A549 (cell line): ENCODE results near the gene ECE1.

ENCODE experiments used
- BHLHE40 ChIP-seq: IDR thresholded peaks from 2 replicates; pipeline ENCODE4 v1.6.1; 2012; ENCODE audit warnings: low read depth, low read length, inconsistent platforms
- CEBPB ChIP-seq, 2 experiments: fragments of >200 bp in 1 of 2; sonication (Bioruptor Twin) in 1 of 2; formaldehyde crosslinking in 1 of 2; IDR thresholded peaks; 2 replicates each; pipeline ENCODE4 v1.6.1; 2012 to 2016
- CTCF ChIP-seq: fragments of >200 bp; sonication (Bioruptor Twin); formaldehyde crosslinking; IDR thresholded peaks from 3 replicates; pipeline ENCODE4 v1.5.1; 2016
- KDM5A ChIP-seq: fragments of 200-600 bp; sonication (generic); IDR thresholded peaks from 2 replicates; pipeline ENCODE4 v1.6.1; 2016; ENCODE audit warnings: antibody characterized with exemption, mild to moderate bottlenecking
- POLR2AphosphoS2 ChIP-seq: conservative IDR thresholded peaks from 2 replicates; pipeline ENCODE4 v1.6.1; 2012; ENCODE audit warnings: low read length, improper control_type of control experiment, inconsistent platforms
- RAD21 ChIP-seq, 2 experiments: fragments of >200 bp in 1 of 2; sonication (Bioruptor Twin) in 1 of 2; formaldehyde crosslinking in 1 of 2; IDR thresholded peaks in 1 of 2; conservative IDR thresholded peaks in 1 of 2; 2 replicates in 1 of 2; 3 replicates in 1 of 2; pipeline ENCODE4 v1.6.1; 2012 to 2018; ENCODE audit warnings: inconsistent platforms in 1 of 2
- RCOR1 ChIP-seq: fragments of 150-350 bp; IDR thresholded peaks from 2 replicates; pipeline ENCODE4 v1.6.1; 2014; ENCODE audit warnings: antibody characterized with exemption, low read length, low read depth

GRCh38 chr1:21305900-21306189 lies 15.6 kb upstream of the ECE1 start:
- TF ChIP-seq POLR2AphosphoS2 (no peak), KDM5A (no peak), BHLHE40 (no peak), CTCF (no peak), RCOR1 (no peak), RAD21 (conservative IDR thresholded peaks at IDR 0.05 in 1 of 2, IDR thresholded peaks at IDR 0.05 in 1 of 2) (no peak), CEBPB (IDR thresholded peaks at IDR 0.05) (no peak)
